Nephron (organoid): ENCODE measurements around the gene CDK19.

Source experiments
- H3K27ac Mint-ChIP-seq, 3 experiments: 2 replicates each; pipeline ENCODE4 v1.8.0; 2020; ENCODE audit warnings: mixed read lengths in 3 of 3, mild to moderate bottlenecking in 2 of 3, moderate library complexity in 1 of 3
- H3K27me3 Mint-ChIP-seq: 2 replicates; pipeline ENCODE4 v1.8.0; 2021; ENCODE audit warnings: low read depth, mild to moderate bottlenecking, moderate library complexity, mixed read lengths
- H3K36me3 Mint-ChIP-seq: 2 replicates; pipeline ENCODE4 v1.8.0; 2020; ENCODE audit warnings: low read depth, mixed read lengths
- H3K4me1 Mint-ChIP-seq: 2 replicates; pipeline ENCODE4 v1.8.0; 2020; ENCODE audit warnings: mixed read lengths
- H3K4me3 Mint-ChIP-seq, 3 experiments: 2 replicates each; pipeline ENCODE4 v1.8.0; 2020; ENCODE audit warnings: mild to moderate bottlenecking in 3 of 3, mixed read lengths in 3 of 3, moderate library complexity in 2 of 3
- H3K9me3 Mint-ChIP-seq: 2 replicates; pipeline ENCODE4 v1.8.0; 2020; ENCODE audit warnings: mixed read lengths
- TF ChIP-seq, protein P1 (sequence below), 3 experiments: fragments of 200-600 bp; sonication (generic); IDR thresholded peaks; one replicate each; pipeline ENCODE4 v1.5.0; 2021; ENCODE audit warnings: antibody characterized with exemption in 3 of 3; ENCODE audit not compliant: unreplicated experiment in 3 of 3

The CDK19 gene

DNA sequence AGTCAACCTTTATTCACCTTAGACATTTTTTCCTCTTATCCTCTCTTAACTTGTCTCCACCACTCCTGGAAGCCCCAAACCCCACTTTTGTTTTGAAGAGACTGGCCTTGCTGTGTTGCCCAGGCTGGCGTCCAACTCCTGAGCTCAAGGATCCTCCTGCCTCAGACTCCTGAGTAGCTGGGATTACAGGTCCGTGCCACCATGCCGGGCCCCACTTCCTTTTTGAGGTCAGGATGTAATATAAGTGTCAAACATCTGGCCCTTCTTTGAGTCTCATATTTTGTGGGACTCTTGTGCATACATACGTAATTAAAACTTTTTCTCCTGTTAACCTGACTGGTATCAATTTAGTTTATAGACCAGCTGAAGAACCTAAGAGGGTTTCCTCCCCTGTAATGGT is 1.4 kb upstream of the CDK19 start:
- Mint-ChIP-seq H3K27ac (peak overlapping the region; percentile 95 to 99 (median 98)), H3K4me3 (peak overlapping the region; percentile 96 to 98 (median 97)), H3K4me1 (peaks cover 13% of the 10 kb centered on the region), H3K27me3 (no peaks in the 10 kb centered on the region), H3K36me3 (no peaks in the 10 kb centered on the region), H3K9me3 (no peaks in the 10 kb centered on the region)
- TF ChIP-seq, protein P1, sequence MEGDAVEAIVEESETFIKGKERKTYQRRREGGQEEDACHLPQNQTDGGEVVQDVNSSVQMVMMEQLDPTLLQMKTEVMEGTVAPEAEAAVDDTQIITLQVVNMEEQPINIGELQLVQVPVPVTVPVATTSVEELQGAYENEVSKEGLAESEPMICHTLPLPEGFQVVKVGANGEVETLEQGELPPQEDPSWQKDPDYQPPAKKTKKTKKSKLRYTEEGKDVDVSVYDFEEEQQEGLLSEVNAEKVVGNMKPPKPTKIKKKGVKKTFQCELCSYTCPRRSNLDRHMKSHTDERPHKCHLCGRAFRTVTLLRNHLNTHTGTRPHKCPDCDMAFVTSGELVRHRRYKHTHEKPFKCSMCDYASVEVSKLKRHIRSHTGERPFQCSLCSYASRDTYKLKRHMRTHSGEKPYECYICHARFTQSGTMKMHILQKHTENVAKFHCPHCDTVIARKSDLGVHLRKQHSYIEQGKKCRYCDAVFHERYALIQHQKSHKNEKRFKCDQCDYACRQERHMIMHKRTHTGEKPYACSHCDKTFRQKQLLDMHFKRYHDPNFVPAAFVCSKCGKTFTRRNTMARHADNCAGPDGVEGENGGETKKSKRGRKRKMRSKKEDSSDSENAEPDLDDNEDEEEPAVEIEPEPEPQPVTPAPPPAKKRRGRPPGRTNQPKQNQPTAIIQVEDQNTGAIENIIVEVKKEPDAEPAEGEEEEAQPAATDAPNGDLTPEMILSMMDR (IDR thresholded peaks at IDR 0.05; ENCODE audit: unreplicated experiment in 3 of 3) = no peak

GRCh38 chr6:110815015-110815410 is 256 bp downstream of the CDK19 start:
- peaks cover 9% of the 10 kb centered on the region for H3K36me3 Mint-ChIP-seq

DNA sequence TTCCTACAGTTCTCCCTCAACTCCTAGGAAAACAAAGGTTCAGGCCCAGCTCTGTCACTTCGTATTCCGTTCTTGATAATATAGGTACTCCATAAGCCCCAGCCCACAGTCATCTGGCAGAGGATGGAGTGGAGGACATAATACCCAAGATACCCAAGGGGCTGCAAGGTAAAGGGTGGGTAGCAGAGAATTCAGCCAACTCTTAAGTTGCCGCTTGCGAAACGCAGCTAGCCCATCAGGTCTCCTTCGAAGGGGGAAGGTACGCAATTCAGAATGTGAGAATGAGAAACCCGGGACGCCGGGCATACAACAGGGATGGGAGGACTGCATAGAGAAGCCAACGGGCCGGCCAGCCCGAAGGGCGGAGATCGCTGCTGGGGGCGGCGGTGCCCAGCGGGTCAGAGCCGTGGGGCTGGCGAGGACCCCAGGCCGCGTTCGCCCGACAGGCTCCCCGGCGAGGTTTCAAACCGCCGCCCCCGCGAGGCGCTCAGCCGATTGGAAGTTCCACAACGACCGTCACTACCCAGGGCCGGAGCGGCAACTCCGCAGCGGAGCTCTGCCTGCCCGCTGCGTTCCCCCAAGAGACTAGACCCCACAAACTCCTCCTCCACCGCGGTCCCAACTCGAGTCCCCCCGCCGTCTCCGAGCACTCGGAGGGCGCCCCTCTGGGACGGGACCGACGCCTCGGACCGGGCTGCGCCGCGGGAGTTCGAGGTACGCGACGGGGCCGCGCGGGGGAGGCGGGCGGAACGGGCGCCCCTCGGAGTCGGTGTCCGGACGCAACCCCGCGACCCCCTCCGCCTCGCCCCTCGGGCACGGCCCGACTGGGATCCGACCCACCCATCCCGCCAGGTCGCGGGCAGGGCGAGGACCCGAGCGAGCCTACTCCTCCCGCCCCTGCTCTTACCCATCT is 911 bp downstream of the CDK19 start:
- Mint-ChIP-seq H3K9me3 (peaks cover 7% of the 10 kb centered on the region), H3K4me1 (peaks cover 13% of the 10 kb centered on the region), H3K36me3 (peaks cover 14% of the 10 kb centered on the region), H3K27me3 (no peaks in the 10 kb centered on the region), H3K4me3 (peak overlapping the region; percentile 96 to 98 (median 97)), H3K27ac (peak overlapping the region; percentile 95 to 99 (median 98))
- TF ChIP-seq, protein P1 (IDR thresholded peaks at IDR 0.05; ENCODE audit: unreplicated experiment in 3 of 3) = no peak

More at GRCh38 chr6:110815015-110815410, 256 bp downstream of the CDK19 start:
- Mint-ChIP-seq H3K9me3 (peaks cover 3% of the 10 kb centered on the region), H3K4me1 (peaks cover 13% of the 10 kb centered on the region), H3K4me3 (peak overlapping the region; percentile 96 to 98 (median 97)), H3K27me3 (no peaks in the 10 kb centered on the region), H3K27ac (peak overlapping the region; percentile 95 to 99 (median 98))
- TF ChIP-seq, protein P1 (IDR thresholded peaks at IDR 0.05; ENCODE audit: unreplicated experiment in 3 of 3) = no peak

GRCh38 chr6:110813338-110814101 is 1.7 kb downstream of the CDK19 start:
- Mint-ChIP-seq H3K27ac (peak overlapping the region; percentile 73 to 99 (median 87)), H3K36me3 (peaks cover 14% of the 10 kb centered on the region), H3K9me3 (peaks cover 7% of the 10 kb centered on the region), H3K27me3 (no peaks in the 10 kb centered on the region), H3K4me1 (peaks cover 13% of the 10 kb centered on the region), H3K4me3 (peak overlapping the region; percentile 95 to 98 (median 97))
- TF ChIP-seq, protein P1 (IDR thresholded peaks at IDR 0.05; ENCODE audit: unreplicated experiment in 3 of 3) = no peak

DNA sequence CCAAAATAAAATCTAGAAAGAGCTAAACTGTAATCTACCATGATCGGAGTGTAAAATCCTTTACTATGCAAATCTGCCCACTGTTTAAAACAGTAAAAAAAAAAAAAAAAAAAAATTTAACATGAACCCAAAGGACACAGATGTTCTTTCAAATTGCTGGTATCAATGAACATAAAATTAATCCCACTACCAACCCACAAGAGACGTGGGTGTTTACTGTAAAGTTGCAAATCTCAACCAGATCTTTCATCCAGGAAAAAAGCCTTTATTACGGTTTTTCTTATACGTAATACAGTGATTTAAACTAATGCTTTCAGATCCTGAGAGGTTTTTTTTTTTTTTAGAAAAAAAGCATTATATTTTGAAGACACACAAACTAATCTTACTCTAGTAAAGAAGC is 2.5 kb downstream of the CDK19 start:
- Mint-ChIP-seq H3K9me3 (peaks cover 7% of the 10 kb centered on the region), H3K4me1 (peaks cover 18% of the 10 kb centered on the region), H3K4me3 (peak overlapping the region; percentile 47 to 98 (median 62)), H3K27ac (no peak overlapping the region), H3K27me3 (no peaks in the 10 kb centered on the region), H3K36me3 (peaks cover 14% of the 10 kb centered on the region)
- TF ChIP-seq, protein P1 (IDR thresholded peaks at IDR 0.05; ENCODE audit: unreplicated experiment in 3 of 3) = no peak
